ENCODE measurements around the gene ANKRD44. TPM values are rescaled to one million over a fixed set of nuclear protein-coding genes. Genes with fewer than 3 reads are reported as not detected.

The ANKRD44 gene
- total RNA-seq, 1 donor from 2014 or later = 21.4 TPM

GRCh38 chr2:197306024-197306695, 4.4 kb downstream of the ANKRD44 start:
- no peak for TF ChIP-seq CTCF (IDR thresholded peaks at IDR 0.05)
- Mint-ChIP-seq H3K4me3 (ENCODE audit: unreplicated experiment) (no peak overlapping the region), H3K4me1 (ENCODE audit: low read depth) (peaks cover 29% of the 10 kb centered on the region), H3K9me3 (ENCODE audit: low read depth) (no peaks in the 10 kb centered on the region), H3K27ac (ENCODE audit: unreplicated experiment) (no peak overlapping the region), H3K36me3 (ENCODE audit: low read depth) (peaks cover 2% of the 10 kb centered on the region), H3K27me3 (ENCODE audit: low read depth) (no peaks in the 10 kb centered on the region)
- no peak for DNase-seq (ENCODE audit: low spot score)

GRCh38 chr2:197304556-197305011, 6.0 kb downstream of the ANKRD44 start:
- Mint-ChIP-seq H3K9me3 (ENCODE audit: low read depth) (no peaks in the 10 kb centered on the region), H3K27ac (ENCODE audit: unreplicated experiment) (no peak overlapping the region), H3K36me3 (ENCODE audit: low read depth) (peaks cover 2% of the 10 kb centered on the region), H3K4me1 (ENCODE audit: low read depth) (peaks cover 24% of the 10 kb centered on the region), H3K4me3 (ENCODE audit: unreplicated experiment) (no peak overlapping the region), H3K27me3 (ENCODE audit: low read depth) (no peaks in the 10 kb centered on the region)
- TF ChIP-seq CTCF (IDR thresholded peaks at IDR 0.05) = no peak
- no peak for DNase-seq (ENCODE audit: low spot score)

GRCh38 chr2:197300139-197300538, 10.4 kb downstream of the ANKRD44 start:
- Mint-ChIP-seq H3K36me3 (ENCODE audit: low read depth) (peaks cover 5% of the 10 kb centered on the region), H3K9me3 (ENCODE audit: low read depth) (no peaks in the 10 kb centered on the region), H3K4me1 (ENCODE audit: low read depth) (no peaks in the 10 kb centered on the region), H3K27ac (ENCODE audit: unreplicated experiment) (no peak overlapping the region), H3K4me3 (ENCODE audit: unreplicated experiment) (no peak overlapping the region), H3K27me3 (ENCODE audit: low read depth) (no peaks in the 10 kb centered on the region)
- no peak for DNase-seq (ENCODE audit: low spot score)
- no peak for TF ChIP-seq CTCF (IDR thresholded peaks at IDR 0.05)

- Mint-ChIP-seq H3K36me3 (ENCODE audit: low read depth) (peaks cover 5% of the 10 kb centered on the region), H3K9me3 (ENCODE audit: low read depth) (no peaks in the 10 kb centered on the region)
- no peak for DNase-seq (ENCODE audit: low spot score)
These were observed 12.0 kb downstream of the ANKRD44 start for GRCh38 chr2:197298609-197299008.

GRCh38 chr2:197297772-197298318, 12.7 kb downstream of the ANKRD44 start:
- no peak overlapping the region for H3K4me3 Mint-ChIP-seq (ENCODE audit: unreplicated experiment)
- DNase-seq (ENCODE audit: low spot score) = no peak
- peaks cover 5% of the 10 kb centered on the region for H3K36me3 Mint-ChIP-seq (ENCODE audit: low read depth)
- H3K9me3 Mint-ChIP-seq (ENCODE audit: low read depth) = no peaks in the 10 kb centered on the region
- no peak overlapping the region for H3K27ac Mint-ChIP-seq (ENCODE audit: unreplicated experiment)
- TF ChIP-seq CTCF (IDR thresholded peaks at IDR 0.05) = no peak
- peaks cover 19% of the 10 kb centered on the region for H3K4me1 Mint-ChIP-seq (ENCODE audit: low read depth)
- no peaks in the 10 kb centered on the region for H3K27me3 Mint-ChIP-seq (ENCODE audit: low read depth)

More at GRCh38 chr2:197298609-197299008, 12.0 kb downstream of the ANKRD44 start:
- Mint-ChIP-seq H3K4me1 (ENCODE audit: low read depth) (peaks cover 12% of the 10 kb centered on the region), H3K27ac (ENCODE audit: unreplicated experiment) (no peak overlapping the region), H3K4me3 (ENCODE audit: unreplicated experiment) (no peak overlapping the region), H3K27me3 (ENCODE audit: low read depth) (no peaks in the 10 kb centered on the region)
- no peak for TF ChIP-seq CTCF (IDR thresholded peaks at IDR 0.05)

All from chondrocyte (in vitro differentiated cells).